ENCODE measurements around the gene SETBP1. TPM values are rescaled to one million over a fixed set of nuclear protein-coding genes. Genes with fewer than 3 reads are reported as not detected.

The SETBP1 gene
- total RNA-seq (2016; rRNA removed; fragmentation: Illumina TruSeq; extraction: Trizol) = 0.18 and 0.20 TPM in 2 replicates
- total RNA-seq (2016; cell fraction: cytosol; rRNA removed; fragmentation: Illumina TruSeq; extraction: Trizol; ENCODE audit: low read depth) = 2.5 and 2.7 TPM in 2 replicates
- total RNA-seq (2016; cell fraction: insoluble cytoplasmic fraction; rRNA removed; fragmentation: Illumina TruSeq; extraction: Trizol) = 0.15 and 0.16 TPM in 2 replicates
- 0.31 and 0.62 TPM in 2 replicates for total RNA-seq (2016; cell fraction: membrane; rRNA removed; fragmentation: Illumina TruSeq; extraction: Trizol)
- total RNA-seq (2016; cell fraction: nucleus; rRNA removed; fragmentation: Illumina TruSeq; extraction: Trizol) = 1.1 and 1.3 TPM in 2 replicates
- polyA plus RNA-seq (2011; rRNA removed) = 0.65 and 0.73 TPM in 2 replicates
- 0.20 and 0.42 TPM in 2 replicates for polyA plus RNA-seq (2011; cell fraction: cytosol; rRNA removed)
- 1.8 TPM in 2 replicates for polyA plus RNA-seq (2011; cell fraction: nucleus; rRNA removed)
- polyA plus RNA-seq (2012) = 0.93 and 2.0 TPM in 2 replicates
- polyA plus RNA-seq (2016; cell fraction: cytosol; fragmentation: Illumina TruSeq; extraction: Trizol; ENCODE audit: low read depth) = not detected in 2 replicates
- polyA plus RNA-seq (2016; cell fraction: insoluble cytoplasmic fraction; fragmentation: Illumina TruSeq; extraction: Trizol; ENCODE audit: low read depth) = 0.05 and 0.09 TPM in 2 replicates
- polyA plus RNA-seq (2016; cell fraction: membrane; fragmentation: Illumina TruSeq; extraction: Trizol; ENCODE audit: low read depth) = 0.08 TPM in 1 of 2 replicates, not detected in the other
- 0.08 and 0.32 TPM in 2 replicates for polyA plus RNA-seq (2016; cell fraction: nucleus; fragmentation: Illumina TruSeq; extraction: Trizol; ENCODE audit: insufficient read depth, low read depth)
- polyA minus RNA-seq (2011; rRNA and poly(A)+ RNA removed; ENCODE audit: low replicate concordance) = 2.0 and 2.9 TPM in 2 replicates
- 0.26 and 1.1 TPM in 2 replicates for polyA minus RNA-seq (2011; cell fraction: cytosol; rRNA and poly(A)+ RNA removed)
- 6.8 and 10.6 TPM in 2 replicates for polyA minus RNA-seq (2011; cell fraction: nucleus; rRNA and poly(A)+ RNA removed)
- Bru-seq, nascent RNA = percentile 21 among the genes with signal in this experiment
- BruChase-seq, experiment 1, labeled RNA remaining after a 6-hour chase = percentile 14 among the genes with signal in this experiment
- BruChase-seq, experiment 2, labeled RNA remaining after a 2-hour chase = percentile 20 among the genes with signal in this experiment
- long read RNA-seq, experiment 1, partial matches to known transcripts = 0 of 1 reads
- long read RNA-seq, experiment 1, other reads (novel, unspliced or antisense) = 1 of 1 reads
- long read RNA-seq, experiment 2 = 0 reads

DNA sequence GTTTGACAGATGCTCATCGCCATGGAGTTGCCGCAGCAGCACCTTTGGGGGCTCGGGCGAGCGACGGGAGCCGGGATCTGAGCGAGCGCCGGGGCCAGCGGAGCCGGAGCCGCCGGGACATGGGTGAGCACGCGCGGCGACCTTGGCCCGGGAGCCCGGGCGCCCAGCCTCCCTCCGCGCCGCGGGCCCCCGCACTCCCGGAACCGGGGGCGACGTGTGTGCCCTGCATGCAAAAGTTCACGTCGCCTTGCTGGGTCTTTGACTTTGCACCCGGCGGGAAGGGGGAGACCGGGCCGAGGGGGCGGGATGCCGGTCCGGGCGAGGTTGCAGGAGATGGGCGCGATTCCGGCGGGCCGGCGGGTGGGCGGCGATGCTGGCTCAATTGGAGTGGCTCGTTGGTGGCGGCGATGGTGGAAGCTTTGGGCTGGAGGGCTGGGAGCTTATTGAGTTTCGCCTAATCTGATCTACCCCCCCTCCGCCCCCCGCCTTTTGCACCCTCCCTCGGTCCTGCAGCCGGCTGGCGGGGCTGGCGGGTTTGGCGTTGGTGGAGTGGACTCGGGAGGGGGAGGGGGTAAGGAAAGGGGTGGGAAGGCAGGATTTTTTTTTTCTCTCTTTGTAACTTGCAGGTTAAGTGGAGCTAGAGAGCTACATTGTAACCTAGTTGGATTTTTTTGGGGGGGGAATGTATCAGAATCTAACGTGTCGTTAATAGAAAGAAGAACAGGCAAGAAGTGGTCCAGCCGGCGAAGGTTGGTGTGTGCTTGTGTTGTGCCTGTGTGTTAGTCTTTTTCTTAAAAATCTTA, at the start of gene SETBP1:
Gene SETBP1 (plus strand): TSS at position 616 of the 803 bp plus-strand sequence. CDS start 20,459 bp downstream, outside the sequence.
- no peaks in the 10 kb centered on the region for H3K9me3 ChIP-seq (ENCODE audit: low read length)
- no peak within 1 kb of the TSS for H3K9ac ChIP-seq (ENCODE audit: insufficient read depth, low read depth, low read length)
- in situ Hi-C loops (cut with HindIII; ENCODE audit: extremely low pct_ligation_motif_present, low pct_unique_long_range_greater_than_20kb) = loop anchor here (25.0 kb wide), 2 partner anchors 107 to 532 kb away; no protein-coding TSS in a partner anchor
- no peaks in the 10 kb centered on the region for H3K36me3 ChIP-seq (replicated peaks in 1 of 2; ENCODE audit: control insufficient read depth in 1 of 2, insufficient read depth in 2 of 2, low read length in 2 of 2)
- peak within 1 kb of the TSS; percentile 49 for H3K4me2 ChIP-seq (ENCODE audit: low read depth, low read length)
- H4K20me1 ChIP-seq (ENCODE audit: insufficient read depth, low read length) = peaks cover 2% of the 10 kb centered on the region
- BruUV-seq (replicated peaks) = no TSS peak
- ATAC-seq (peak; percentile 51), FAIRE-seq (no peak), DNase-seq (ENCODE audit: low spot score) (no peak)
- peaks cover 3 to 39% of the 10 kb centered on the region in 2 experiments; a peak in 4 of 5 replicates for H3K27me3 ChIP-seq (ENCODE audit: control insufficient read depth in 1 of 2, insufficient read depth in 2 of 2, low read length in 2 of 2)
- CTCF ChIA-PET (ENCODE audit: low intra/inter-chr PET ratio, low total read pairs) = no interaction called here
- intact Hi-C loops (cut with micrococcal nuclease; ENCODE audit: unreplicated experiment) = no loop called here
- 3% methylated on average over 21 of the region's 64 CpGs for WGBS (ENCODE audit: low lambda C conversion rate)
- POLR2A ChIA-PET = no interaction called here
- H3K4me1 ChIP-seq (ENCODE audit: insufficient read depth, low read length) = no peaks in the 10 kb centered on the region
- H3K4me3 ChIP-seq (replicated peaks in 1 of 3; ENCODE audit: insufficient read depth in 1 of 3, low read depth in 2 of 3, low read length in 3 of 3) = peak within 1 kb of the TSS; percentile 30 to 48 (median 40); a peak in 5 of 6 replicates
- H3K79me2 ChIP-seq (ENCODE audit: insufficient read depth, low read length) = no peaks in the 10 kb centered on the region
- no peak within 1 kb of the TSS for H3K27ac ChIP-seq (ENCODE audit: extremely low read length, insufficient read depth, low read length)
- no peak within 1 kb of the TSS for H2AFZ ChIP-seq (ENCODE audit: low read length)
- TF ChIP-seq ZBTB3 (CRISPR knock-in tag; IDR thresholded peaks at IDR 0.05; ENCODE audit: borderline replicate concordance, low read depth) (no peak; the same call in 1 of the 2 replicates), POLR2AphosphoS5 (IDR thresholded peaks at IDR 0.05; ENCODE audit: low read depth, low read length) (peak; percentile 19; the same call in 1 of the 2 replicates), RBFOX2 (IDR thresholded peaks at IDR 0.05; ENCODE audit: low read depth, low read length) (peak; percentile 86), HMGA1 (CRISPR knock-in tag; conservative IDR thresholded peaks at IDR 0.05) (no peak), SCMH1 (CRISPR knock-in tag; IDR thresholded peaks at IDR 0.05; ENCODE audit: borderline replicate concordance) (no peak), EZH2 (conservative IDR thresholded peaks at IDR 0.05; ENCODE audit: low read depth, low read length) (no peak), KDM3A (CRISPR knock-in tag; IDR thresholded peaks at IDR 0.05; ENCODE audit: low read depth) (no peak), SRSF1 (optimal IDR thresholded peaks at IDR 0.05; ENCODE audit: low read depth, low read length) (peak; percentile 69), GTF3A (CRISPR knock-in tag; conservative IDR thresholded peaks at IDR 0.05) (no peak), MEF2D (CRISPR knock-in tag; IDR thresholded peaks at IDR 0.05) (no peak)
- TF ChIP-seq, protein P1, sequence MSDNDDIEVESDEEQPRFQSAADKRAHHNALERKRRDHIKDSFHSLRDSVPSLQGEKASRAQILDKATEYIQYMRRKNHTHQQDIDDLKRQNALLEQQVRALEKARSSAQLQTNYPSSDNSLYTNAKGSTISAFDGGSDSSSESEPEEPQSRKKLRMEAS (IDR thresholded peaks at IDR 0.05) = peak; percentile 64
- TF ChIP-seq, protein P2, sequence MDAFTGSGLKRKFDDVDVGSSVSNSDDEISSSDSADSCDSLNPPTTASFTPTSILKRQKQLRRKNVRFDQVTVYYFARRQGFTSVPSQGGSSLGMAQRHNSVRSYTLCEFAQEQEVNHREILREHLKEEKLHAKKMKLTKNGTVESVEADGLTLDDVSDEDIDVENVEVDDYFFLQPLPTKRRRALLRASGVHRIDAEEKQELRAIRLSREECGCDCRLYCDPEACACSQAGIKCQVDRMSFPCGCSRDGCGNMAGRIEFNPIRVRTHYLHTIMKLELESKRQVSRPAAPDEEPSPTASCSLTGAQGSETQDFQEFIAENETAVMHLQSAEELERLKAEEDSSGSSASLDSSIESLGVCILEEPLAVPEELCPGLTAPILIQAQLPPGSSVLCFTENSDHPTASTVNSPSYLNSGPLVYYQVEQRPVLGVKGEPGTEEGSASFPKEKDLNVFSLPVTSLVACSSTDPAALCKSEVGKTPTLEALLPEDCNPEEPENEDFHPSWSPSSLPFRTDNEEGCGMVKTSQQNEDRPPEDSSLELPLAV (CRISPR knock-in tag; conservative IDR thresholded peaks at IDR 0.05; ENCODE audit: low read depth) = no peak
